SK-N-SH (cell line): ENCODE measurements around the gene OR7G1. TPM values are rescaled to one million over a fixed set of nuclear protein-coding genes. Genes with fewer than 3 reads are reported as not detected.

Experiments
- CTCF ChIA-PET: fragments of 300-600, 350-600 bp; formaldehyde crosslinking; extraction: SDS; loops from one replicate; lab custom pipeline; 2021; lab: Yijun Ruan, JAX
- POLR2A ChIA-PET: fragments of 350-600 bp; sonication (Branson Sonifier 250); formaldehyde crosslinking; extraction: SDS; loops from one replicate; lab custom pipeline; 2020; ENCODE audit warnings: antibody characterized with exemption, inconsistent platforms; lab: Yijun Ruan, JAX
- DNase-seq: peaks from one replicate; pipeline ENCODE4 v3.0.0; 2012
- H2AFZ ChIP-seq: fragments of 200-600 bp; sonication (generic); 2 replicates; pipeline ENCODE4 v1.8.1; 2016; ENCODE audit warnings: antibody characterized with exemption, mild to moderate bottlenecking, low read depth
- H3F3A ChIP-seq: fragments of 200-600 bp; sonication (generic); replicated peaks from 2 replicates; pipeline ENCODE3; 2016; ENCODE audit warnings: antibody characterized with exemption, mild to moderate bottlenecking; ENCODE audit not compliant: insufficient read depth
- H3K27ac ChIP-seq, 2 experiments: fragments of 200-500 bp in 1 of 2; fragments of 200-600 bp in 1 of 2; sonication (Bioruptor generic) in 1 of 2; sonication (generic), shearing (Covaris generic) in 1 of 2; 2 replicates each; pipeline versions ENCODE4 v1.5.1 to v1.6.1; 2014 to 2016; ENCODE audit warnings: low read depth in 2 of 2, inconsistent platforms in 1 of 2, low read length in 1 of 2, mild to moderate bottlenecking in 1 of 2, mixed read lengths in 1 of 2
- H3K27me3 ChIP-seq: fragments of 200-600 bp; sonication (generic), shearing (Covaris generic); 2 replicates; pipeline ENCODE4 v1.6.1; 2016; ENCODE audit warnings: mixed run types; ENCODE audit not compliant: insufficient read depth
- H3K36me3 ChIP-seq, 2 experiments: fragments of 200-500 bp in 1 of 2; fragments of 200-600 bp in 1 of 2; sonication (Bioruptor generic) in 1 of 2; sonication (generic) in 1 of 2; replicated peaks in 1 of 2; 2 replicates each; pipeline versions ENCODE3 to v1.5.1; 2014 to 2016; ENCODE audit warnings: low read length in 1 of 2, mild to moderate bottlenecking in 1 of 2; ENCODE audit not compliant: insufficient read depth in 2 of 2, control insufficient read depth in 1 of 2
- H3K4me1 ChIP-seq, 2 experiments: fragments of 200-500 bp in 1 of 2; fragments of 200-600 bp in 1 of 2; sonication (Bioruptor generic) in 1 of 2; sonication (generic), shearing (Covaris generic) in 1 of 2; 2 replicates each; pipeline versions ENCODE4 v1.5.1 to v1.6.1; 2014 to 2016; ENCODE audit warnings: low read depth in 1 of 2, low read length in 1 of 2, mixed run types in 1 of 2; ENCODE audit not compliant: insufficient read depth in 2 of 2, control insufficient read depth in 1 of 2
- H3K4me2 ChIP-seq: fragments of 200-600 bp; sonication (generic), shearing (Covaris generic); 2 replicates; pipeline ENCODE4 v1.6.1; 2017; ENCODE audit warnings: mixed run types
- H3K4me3 ChIP-seq, 2 experiments: fragments of 200-500 bp in 1 of 2; fragments of 200-600 bp in 1 of 2; sonication (Bioruptor generic) in 1 of 2; sonication (generic), shearing (Covaris generic) in 1 of 2; 2 replicates each; pipeline versions ENCODE4 v1.5.1 to v1.8.1; 2014 to 2016; ENCODE audit warnings: low read depth in 2 of 2, inconsistent platforms in 1 of 2, low read length in 1 of 2, mild to moderate bottlenecking in 1 of 2, mixed read lengths in 1 of 2, moderate library complexity in 1 of 2
- H3K79me2 ChIP-seq: fragments of 200-600 bp; sonication (generic); 2 replicates; pipeline ENCODE4 v1.8.1; 2017; ENCODE audit warnings: mild to moderate bottlenecking; ENCODE audit not compliant: insufficient read depth
- H3K9ac ChIP-seq: fragments of 200-600 bp; sonication (generic); 2 replicates; pipeline ENCODE4 v1.6.1; 2017; ENCODE audit warnings: mixed run types
- H3K9me2 ChIP-seq: fragments of 200-600 bp; sonication (generic); 2 replicates; pipeline ENCODE4 v1.6.1; 2017; ENCODE audit warnings: mixed run types
- H3K9me3 ChIP-seq: fragments of 200-600 bp; sonication (generic); 2 replicates; pipeline ENCODE4 v1.6.1; 2017; ENCODE audit warnings: mixed run types, mild to moderate bottlenecking, moderate library complexity
- H4K20me1 ChIP-seq: fragments of 200-600 bp; sonication (generic); 2 replicates; pipeline ENCODE4 v1.6.1; 2017; ENCODE audit warnings: mild to moderate bottlenecking, mixed run types; ENCODE audit not compliant: insufficient read depth
- EP300 ChIP-seq, 2 experiments: IDR thresholded peaks; 2 replicates each; pipeline versions ENCODE4 v1.4.0 to v1.6.1; 2012; ENCODE audit warnings: borderline replicate concordance in 1 of 2, low read depth in 1 of 2, low read length in 1 of 2
- FOSL2 ChIP-seq: IDR thresholded peaks from 2 replicates; pipeline ENCODE4 v1.4.0; 2012; ENCODE audit warnings: low read depth, mild to moderate bottlenecking, moderate library complexity, borderline replicate concordance
- FOXM1 ChIP-seq: IDR thresholded peaks from 2 replicates; pipeline ENCODE4 v1.4.0; 2012; ENCODE audit warnings: low read depth, mild to moderate bottlenecking
- POLR2AphosphoS5 ChIP-seq: IDR thresholded peaks from 2 replicates; pipeline ENCODE4 v1.6.1; 2012; ENCODE audit warnings: low read depth, low read length
- SIN3A ChIP-seq: IDR thresholded peaks from 2 replicates; pipeline ENCODE4 v1.6.1; 2012; ENCODE audit warnings: low read depth, mild to moderate bottlenecking, low read length, moderate library complexity, borderline replicate concordance
- SMC3 ChIP-seq: IDR thresholded peaks from 2 replicates; pipeline ENCODE4 v1.6.1; 2012; ENCODE audit warnings: low read depth, low read length, improper control_type of control experiment
- YY1 ChIP-seq: IDR thresholded peaks from 2 replicates; pipeline ENCODE4 v1.4.0; 2012; ENCODE audit warnings: low read depth, mild to moderate bottlenecking
- WGBS: methylation state at CpG from one replicate; pipeline ENCODE4 v1.1.6; 2017; ENCODE audit warnings: low lambda C conversion rate; 5-methylcytosine and 5-hydroxymethylcytosine counted together
- polyA plus RNA-seq, 3 experiments: library from polyadenylated mRNA; depleted of rRNA; stranded (reverse); fragments of >200 nt; gene quantifications; 2 replicates each; pipeline ENCODE4 v1.2.3, GENCODE V29; 2012
- small RNA-seq, 7 experiments: library from RNA; depleted of rRNA; stranded (forward); fragments of <200 nt; gene quantifications; one replicate each; pipeline ENCODE3, GENCODE V24; 2012
- TF ChIP-seq, protein P1 (sequence below): IDR thresholded peaks from 2 replicates; pipeline ENCODE4 v1.6.1; 2012; ENCODE audit warnings: mild to moderate bottlenecking, low read depth, low read length, moderate library complexity
- TF ChIP-seq, protein P2 (sequence below): IDR thresholded peaks from 2 replicates; pipeline ENCODE4 v1.4.0; 2012; ENCODE audit warnings: low read depth, borderline replicate concordance
- TF ChIP-seq, protein P3 (sequence below): IDR thresholded peaks from 2 replicates; pipeline ENCODE4 v1.4.0; 2012; ENCODE audit warnings: low read depth

The OR7G1 gene
- polyA plus RNA-seq, 1 of the 3 experiments (the other 2 are of a cell fraction) = not detected

DNA sequence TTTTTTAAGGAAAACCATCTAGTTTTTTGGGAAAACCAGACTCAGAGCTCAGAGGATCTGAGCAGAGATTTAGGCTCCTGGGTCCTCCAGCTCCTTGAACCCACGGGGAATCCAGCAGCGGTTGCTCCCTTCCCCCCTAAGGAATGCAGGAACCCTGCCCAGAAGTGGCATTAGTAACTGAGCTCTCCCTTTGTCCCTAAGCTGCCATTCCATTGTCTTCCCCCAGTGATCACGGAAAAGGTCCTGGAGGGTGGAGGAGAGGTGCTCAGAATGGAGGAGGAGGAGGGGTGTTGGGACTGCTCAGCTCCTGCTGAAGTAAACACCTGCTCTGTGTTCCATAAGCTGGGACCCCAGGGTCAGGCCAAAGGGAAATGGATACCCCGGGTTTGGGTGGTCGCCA is 45.5 kb downstream of the OR7G1 start (continued):
- TF ChIP-seq, protein P1, sequence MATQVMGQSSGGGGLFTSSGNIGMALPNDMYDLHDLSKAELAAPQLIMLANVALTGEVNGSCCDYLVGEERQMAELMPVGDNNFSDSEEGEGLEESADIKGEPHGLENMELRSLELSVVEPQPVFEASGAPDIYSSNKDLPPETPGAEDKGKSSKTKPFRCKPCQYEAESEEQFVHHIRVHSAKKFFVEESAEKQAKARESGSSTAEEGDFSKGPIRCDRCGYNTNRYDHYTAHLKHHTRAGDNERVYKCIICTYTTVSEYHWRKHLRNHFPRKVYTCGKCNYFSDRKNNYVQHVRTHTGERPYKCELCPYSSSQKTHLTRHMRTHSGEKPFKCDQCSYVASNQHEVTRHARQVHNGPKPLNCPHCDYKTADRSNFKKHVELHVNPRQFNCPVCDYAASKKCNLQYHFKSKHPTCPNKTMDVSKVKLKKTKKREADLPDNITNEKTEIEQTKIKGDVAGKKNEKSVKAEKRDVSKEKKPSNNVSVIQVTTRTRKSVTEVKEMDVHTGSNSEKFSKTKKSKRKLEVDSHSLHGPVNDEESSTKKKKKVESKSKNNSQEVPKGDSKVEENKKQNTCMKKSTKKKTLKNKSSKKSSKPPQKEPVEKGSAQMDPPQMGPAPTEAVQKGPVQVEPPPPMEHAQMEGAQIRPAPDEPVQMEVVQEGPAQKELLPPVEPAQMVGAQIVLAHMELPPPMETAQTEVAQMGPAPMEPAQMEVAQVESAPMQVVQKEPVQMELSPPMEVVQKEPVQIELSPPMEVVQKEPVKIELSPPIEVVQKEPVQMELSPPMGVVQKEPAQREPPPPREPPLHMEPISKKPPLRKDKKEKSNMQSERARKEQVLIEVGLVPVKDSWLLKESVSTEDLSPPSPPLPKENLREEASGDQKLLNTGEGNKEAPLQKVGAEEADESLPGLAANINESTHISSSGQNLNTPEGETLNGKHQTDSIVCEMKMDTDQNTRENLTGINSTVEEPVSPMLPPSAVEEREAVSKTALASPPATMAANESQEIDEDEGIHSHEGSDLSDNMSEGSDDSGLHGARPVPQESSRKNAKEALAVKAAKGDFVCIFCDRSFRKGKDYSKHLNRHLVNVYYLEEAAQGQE = no peak
- TF ChIP-seq POLR2AphosphoS5 = no peak
- no peak for TF ChIP-seq SIN3A
- TF ChIP-seq, protein P2, sequence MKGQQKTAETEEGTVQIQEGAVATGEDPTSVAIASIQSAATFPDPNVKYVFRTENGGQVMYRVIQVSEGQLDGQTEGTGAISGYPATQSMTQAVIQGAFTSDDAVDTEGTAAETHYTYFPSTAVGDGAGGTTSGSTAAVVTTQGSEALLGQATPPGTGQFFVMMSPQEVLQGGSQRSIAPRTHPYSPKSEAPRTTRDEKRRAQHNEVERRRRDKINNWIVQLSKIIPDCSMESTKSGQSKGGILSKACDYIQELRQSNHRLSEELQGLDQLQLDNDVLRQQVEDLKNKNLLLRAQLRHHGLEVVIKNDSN = no peak
- no peak for TF ChIP-seq SMC3
- TF ChIP-seq, protein P3, sequence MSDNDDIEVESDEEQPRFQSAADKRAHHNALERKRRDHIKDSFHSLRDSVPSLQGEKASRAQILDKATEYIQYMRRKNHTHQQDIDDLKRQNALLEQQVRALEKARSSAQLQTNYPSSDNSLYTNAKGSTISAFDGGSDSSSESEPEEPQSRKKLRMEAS = no peak

DNA sequence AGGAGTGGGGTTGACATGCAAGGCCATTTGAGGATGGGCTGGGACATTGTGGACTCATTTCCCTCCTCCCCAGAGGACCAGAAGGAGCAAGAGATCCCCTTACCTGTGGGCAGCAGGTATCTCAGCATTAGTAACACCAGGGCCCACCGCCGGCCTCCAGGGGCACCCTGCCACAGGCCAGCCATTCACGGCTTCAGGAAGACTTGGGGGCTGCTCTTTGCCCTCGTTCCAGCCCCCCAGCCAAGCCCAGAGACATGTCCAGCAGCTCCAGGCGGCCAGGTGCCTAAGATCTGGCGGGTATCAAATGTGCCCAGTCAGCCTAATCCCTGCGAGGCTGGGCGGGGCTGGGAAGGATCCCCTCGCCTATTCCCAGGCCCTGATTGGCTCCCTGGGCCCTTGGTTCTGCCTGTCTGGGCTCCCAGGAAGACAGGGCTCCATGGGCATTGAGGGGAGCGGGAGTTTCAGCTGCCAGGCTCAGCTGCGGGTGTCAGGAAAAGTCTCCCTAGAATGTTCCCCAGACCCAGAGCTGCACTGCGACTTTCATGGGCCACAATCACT is 50.0 kb downstream of the OR7G1 start:
- Histone ChIP-seq H2AFZ (no peak overlapping the region), H3K27me3 (peaks cover 16% of the 10 kb centered on the region; the same call in 1 of the 2 replicates), H3K9me2 (no peaks in the 10 kb centered on the region), H3K27ac (no peak overlapping the region), H4K20me1 (no peaks in the 10 kb centered on the region), H3K4me3 (no peak overlapping the region), H3K79me2 (no peaks in the 10 kb centered on the region), H3K9me3 (no peaks in the 10 kb centered on the region), H3K4me1 (no peaks in the 10 kb centered on the region), H3K9ac (no peak overlapping the region), H3K36me3 (no peaks in the 10 kb centered on the region), H3F3A (no peaks in the 10 kb centered on the region), H3K4me2 (no peak overlapping the region)
- WGBS = 7% methylated on average over 9 of the region's 12 CpGs
- no peak for DNase-seq
- POLR2A ChIA-PET = no interaction called here
- CTCF ChIA-PET = no interaction called here
- TF ChIP-seq EP300 (IDR thresholded peaks at IDR 0.05; ENCODE audit: borderline replicate concordance in 1 of 2, low read depth in 1 of 2, low read length in 1 of 2) = no peak
- TF ChIP-seq FOXM1 = no peak
- no peak for TF ChIP-seq POLR2AphosphoS5
- no peak for TF ChIP-seq YY1
- TF ChIP-seq FOSL2 = no peak

Small RNA genes within 50 kb of the gene (small RNA-seq; reads per million reads assigned to genes)
- 0 reads per million in 7 experiments for gene OR1M4P

Other genes starting within 250 kb of the OR7G1 start
- not detected in 2 replicates for gene MUC16, start 105.4 kb downstream of the OR7G1 start, polyA plus RNA-seq (2012; rRNA removed)
- gene OR1M1, start 28.7 kb downstream of the OR7G1 start, polyA plus RNA-seq (2012; rRNA removed) = not detected in 2 replicates
- gene OR7G2, start 8.3 kb downstream of the OR7G1 start, polyA plus RNA-seq (2012; rRNA removed) = not detected in 2 replicates
- not detected in 2 replicates for gene OR7G3, start 11.2 kb upstream of the OR7G1 start, polyA plus RNA-seq (2012; rRNA removed)
- gene ZNF317, start 24.6 kb upstream of the OR7G1 start, polyA plus RNA-seq (2012; rRNA removed) = 13.2 and 16.0 TPM in 2 replicates
- not detected in 2 replicates for gene OR7D2, start 63.2 kb upstream of the OR7G1 start, polyA plus RNA-seq (2012; rRNA removed)
- not detected in 2 replicates for gene OR7D4, start 103.8 kb upstream of the OR7G1 start, polyA plus RNA-seq (2012; rRNA removed)
- gene OR7E24, start 135.2 kb upstream of the OR7G1 start, polyA plus RNA-seq (2012; rRNA removed) = not detected in 2 replicates
- 0.97 and 1.2 TPM in 2 replicates for gene ZNF699, start 194.1 kb upstream of the OR7G1 start, polyA plus RNA-seq (2012; rRNA removed)
- 10.4 and 15.2 TPM in 2 replicates for gene ZNF559, start 208.4 kb upstream of the OR7G1 start, polyA plus RNA-seq (2012; rRNA removed)
- 2.6 and 3.6 TPM in 2 replicates for gene ZNF177, start 247.2 kb upstream of the OR7G1 start, polyA plus RNA-seq (2012; rRNA removed)